ENCODE measurements around the gene HTR1D. TPM values are rescaled to one million over a fixed set of nuclear protein-coding genes. Genes with fewer than 3 reads are reported as not detected.
"Not testable (repeated sequence)": the region's sequence is repeated elsewhere in the genome, so short reads cannot be mapped to it uniquely, and the experiment has no call there.

The HTR1D gene
- total RNA-seq, 1 donor from 2014 or later, result not detected

DNA sequence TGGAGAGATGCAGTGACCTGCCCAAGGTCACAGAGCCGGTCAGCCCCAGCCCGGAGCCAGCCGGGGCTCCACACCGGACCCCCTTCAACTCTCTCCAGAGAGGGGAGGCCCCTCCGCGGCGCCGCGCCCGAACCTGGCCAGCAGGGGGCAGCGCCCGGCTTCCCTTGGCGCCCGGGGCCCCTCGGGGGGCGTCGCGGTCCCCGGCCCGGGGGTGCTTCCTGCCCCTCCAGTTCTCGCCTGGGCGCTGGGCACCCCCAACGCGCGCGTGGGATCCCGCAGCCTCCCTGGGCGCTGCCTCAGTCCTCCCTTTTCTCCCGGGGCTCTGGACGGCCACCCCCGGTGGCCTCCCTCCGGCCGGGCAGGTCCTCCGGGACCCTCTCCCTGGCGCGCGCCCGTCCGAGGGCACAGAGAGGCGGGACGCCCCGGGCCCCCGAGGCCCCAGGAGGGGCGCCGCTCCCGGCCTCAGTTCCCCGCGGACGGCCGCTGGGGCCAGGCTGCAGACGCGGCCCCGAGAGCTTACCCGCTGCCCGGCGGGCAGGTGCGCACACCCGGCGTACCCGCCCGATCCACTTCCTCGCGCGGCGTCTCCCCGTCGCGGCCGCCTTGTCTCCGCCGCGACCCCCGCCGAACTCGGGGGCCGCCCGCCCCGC is 406 bp downstream of the HTR1D start:
- no peak for DNase-seq (ENCODE audit: low spot score)

DNA sequence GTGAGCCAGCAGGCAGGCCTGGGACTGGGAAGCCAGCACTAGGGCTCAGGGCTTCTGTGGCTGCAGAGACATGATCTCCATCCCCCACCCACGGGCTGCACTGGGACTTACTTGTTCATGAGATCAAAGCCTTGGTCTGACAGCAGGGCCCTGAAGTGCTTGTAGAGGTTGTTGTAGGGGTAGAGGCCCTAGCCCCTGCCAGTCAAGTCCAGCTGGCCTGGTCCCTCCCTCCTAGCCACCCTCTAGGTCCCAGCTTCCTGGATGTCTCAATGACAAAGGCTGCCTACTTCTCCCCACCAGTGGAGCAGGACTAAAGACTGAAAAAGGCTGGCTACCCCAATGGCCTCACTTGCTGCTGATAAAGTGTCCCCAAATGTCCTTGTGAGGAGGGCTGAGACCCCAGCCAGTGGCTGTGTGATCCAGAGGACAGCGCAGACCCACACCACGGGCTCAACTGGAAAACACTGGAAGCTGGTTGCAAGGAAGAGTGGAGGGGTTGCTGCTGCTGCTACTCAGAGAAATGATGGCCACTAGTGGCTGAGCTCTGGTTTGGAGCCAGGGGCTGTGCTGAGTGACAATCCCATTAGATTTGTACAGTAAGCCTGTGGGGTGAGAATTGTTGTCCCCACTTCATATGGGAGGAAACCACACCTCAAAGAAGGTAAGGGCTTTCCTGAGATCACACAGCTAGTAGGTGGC is 1.4 kb downstream of the HTR1D start:
- DNase-seq (ENCODE audit: low spot score), result no peak

DNA sequence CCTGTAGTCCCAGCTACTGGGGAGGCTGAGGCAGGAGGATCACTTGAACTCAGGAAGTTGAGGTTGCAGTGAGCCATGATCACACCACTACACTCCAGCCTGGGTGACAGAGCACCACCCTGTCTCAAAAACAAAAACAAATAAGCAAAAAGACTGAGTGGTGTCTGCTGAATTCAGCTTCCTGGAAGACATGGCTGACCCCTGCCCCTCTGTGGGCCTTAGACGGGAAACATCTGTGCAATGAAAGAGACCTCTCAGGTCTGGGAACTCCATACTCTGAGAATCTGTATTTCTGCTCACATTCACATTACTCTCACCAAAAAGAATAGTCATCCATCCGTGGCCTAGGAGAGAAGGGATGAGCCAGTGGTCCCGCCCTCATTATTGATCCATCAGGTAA is 2.0 kb downstream of the HTR1D start:
- no peak for DNase-seq (ENCODE audit: low spot score)

GRCh38 chr1:23214640-23215039 is 2.7 kb downstream of the HTR1D start:
- no peak for DNase-seq (ENCODE audit: low spot score)

DNA sequence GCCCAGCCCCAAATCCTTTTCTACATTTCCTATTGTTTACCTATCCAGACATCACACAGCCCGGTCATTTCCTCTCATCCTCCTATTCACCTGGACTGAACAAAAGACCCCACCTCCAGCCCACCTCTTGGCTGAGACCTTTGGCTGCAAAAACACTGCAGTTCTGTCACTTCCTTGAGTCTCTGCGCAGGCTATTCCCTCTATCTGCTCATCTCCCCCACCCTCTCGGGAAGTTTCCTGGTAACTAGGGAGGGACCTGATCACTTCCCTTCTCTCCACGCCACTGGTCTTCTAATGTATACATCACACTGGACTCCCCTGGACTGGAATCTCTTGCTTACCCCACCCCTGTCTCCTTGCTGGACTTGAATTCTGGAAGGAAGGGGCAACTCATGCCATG is 5.3 kb downstream of the HTR1D start:
- no peak for DNase-seq (ENCODE audit: low spot score)

DNA sequence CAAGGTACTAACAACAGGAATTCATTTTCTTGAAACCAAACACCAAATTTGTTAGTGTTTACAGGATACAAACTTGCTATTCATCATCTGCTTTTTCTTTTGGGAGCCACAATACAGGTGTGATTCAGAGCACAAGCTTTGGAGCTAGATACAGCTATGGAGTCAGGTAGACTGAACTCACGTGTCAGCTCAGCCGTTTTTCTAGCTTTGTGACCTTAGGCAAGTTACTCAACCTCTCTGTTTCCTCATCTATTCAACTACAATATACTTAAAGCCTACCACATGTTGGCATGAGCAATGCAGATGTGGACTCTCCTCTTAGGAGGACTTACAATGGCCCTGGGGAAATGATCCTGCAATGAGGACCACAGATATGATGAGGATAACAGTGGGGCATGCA is 6.3 kb downstream of the HTR1D start:
- DNase-seq (ENCODE audit: low spot score), result no peak

- no peak for DNase-seq (ENCODE audit: low spot score)
Measured at GRCh38 chr1:23210351-23210785, 6.9 kb downstream of the HTR1D start.

DNA sequence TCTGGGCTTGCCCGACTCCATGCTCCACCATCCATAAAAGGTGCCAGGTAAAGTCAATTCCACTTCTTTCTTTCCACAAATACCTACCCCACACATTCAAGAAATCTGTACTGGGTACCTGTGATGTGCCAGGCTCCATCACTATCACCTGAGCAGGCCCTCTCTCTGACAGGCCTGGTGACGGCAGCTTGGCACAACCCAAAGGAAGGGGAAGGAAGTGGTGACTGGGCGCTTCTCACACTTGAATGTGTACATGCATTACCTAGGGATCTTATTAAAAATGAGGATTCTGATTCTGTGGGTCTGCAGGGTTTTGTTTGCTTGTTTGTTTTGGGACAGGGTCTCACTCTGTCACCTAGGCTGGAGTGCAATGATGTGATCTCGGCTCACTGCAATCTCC is 7.5 kb downstream of the HTR1D start:
- DNase-seq (ENCODE audit: low spot score), result no peak

DNA sequence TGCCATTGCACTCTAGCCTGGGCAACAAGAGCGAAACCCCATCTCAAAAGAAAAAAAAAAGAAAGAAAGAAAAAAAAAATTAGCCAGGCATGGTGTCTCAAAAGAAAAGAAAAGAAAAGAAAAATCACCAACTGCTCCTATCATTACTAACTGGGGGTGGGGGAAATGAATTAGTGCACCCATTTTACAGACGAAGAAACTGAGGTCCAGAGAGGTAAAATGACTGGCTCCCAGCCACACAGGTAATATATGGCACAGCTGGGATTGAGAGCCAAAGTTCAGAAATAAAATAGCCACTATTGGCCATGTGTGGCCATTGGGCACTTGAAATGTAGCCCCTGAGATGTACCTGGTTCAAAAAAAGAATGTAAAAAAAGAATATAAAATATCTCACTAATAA is 8.8 kb downstream of the HTR1D start:
- no peak for DNase-seq (ENCODE audit: low spot score)

DNA sequence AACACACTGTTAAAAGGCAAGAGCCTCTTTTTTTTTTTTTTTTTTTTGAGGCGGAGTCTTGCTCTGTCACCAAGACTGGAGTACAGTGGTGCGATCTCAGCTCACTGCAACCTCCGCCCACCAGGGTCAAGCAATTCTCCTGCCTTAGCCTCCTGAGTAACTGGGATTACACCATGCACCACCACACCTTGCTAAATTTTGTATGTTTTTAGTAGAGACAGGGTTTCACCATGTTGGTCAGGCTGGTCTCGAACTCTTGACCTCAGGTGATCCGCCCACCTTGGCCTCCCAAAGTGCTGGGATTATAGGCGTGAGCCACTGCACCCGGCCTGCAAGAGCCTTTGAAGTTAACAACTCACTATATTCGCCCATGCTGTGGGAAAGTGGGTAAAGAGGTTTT is 9.6 kb downstream of the HTR1D start:
- DNase-seq (ENCODE audit: low spot score), result not testable (repeated sequence)

GRCh38 chr1:23202263-23202749 is 15.0 kb downstream of the HTR1D start:
- DNase-seq (ENCODE audit: low spot score), result no peak

DNA sequence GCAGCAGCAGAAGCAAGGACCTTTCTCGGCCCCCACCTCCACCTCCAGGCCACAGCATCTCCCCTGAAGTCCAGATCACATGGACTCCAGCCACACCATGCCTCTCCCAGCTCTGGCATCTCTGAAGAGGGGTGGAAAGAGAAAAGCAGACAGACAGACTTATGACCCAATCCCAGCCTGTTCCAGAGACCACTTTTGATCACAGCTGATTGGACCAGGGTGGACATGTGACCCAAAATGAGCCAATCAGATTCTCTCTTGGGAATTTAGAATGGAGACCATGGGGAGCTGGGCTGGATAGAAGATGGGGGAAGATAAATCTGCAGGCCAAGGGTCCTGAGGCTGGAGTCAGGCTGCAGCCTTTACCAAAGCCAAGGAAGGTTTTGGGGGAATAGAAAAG is 16.4 kb downstream of the HTR1D start:
- DNase-seq (ENCODE audit: low spot score), result no peak

DNA sequence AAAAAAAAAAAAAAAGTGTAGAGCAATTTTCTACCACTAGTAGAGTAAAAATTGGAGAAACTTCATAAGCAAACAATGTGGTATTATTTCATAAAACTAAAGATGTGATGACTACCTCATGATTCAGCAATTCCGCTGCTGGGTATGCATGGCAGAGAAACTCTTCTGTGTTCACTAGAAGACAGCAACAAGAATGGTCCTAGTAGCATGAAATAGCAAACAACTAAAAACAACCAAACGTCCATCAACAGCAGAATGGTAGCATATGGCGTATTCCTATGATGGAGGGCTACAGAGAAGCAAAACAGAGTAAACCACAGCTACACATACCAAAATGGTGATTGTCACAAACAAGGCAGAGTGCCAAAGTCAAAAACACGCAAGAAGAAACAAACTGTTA is 18.9 kb downstream of the HTR1D start:
- no peak for DNase-seq (ENCODE audit: low spot score)

- no peak for DNase-seq (ENCODE audit: low spot score)
Measured at GRCh38 chr1:23196627-23197328, 20.5 kb downstream of the HTR1D start.

- no peak for DNase-seq (ENCODE audit: low spot score)
Measured at GRCh38 chr1:23194119-23194984, 22.9 kb downstream of the HTR1D start.

DNA sequence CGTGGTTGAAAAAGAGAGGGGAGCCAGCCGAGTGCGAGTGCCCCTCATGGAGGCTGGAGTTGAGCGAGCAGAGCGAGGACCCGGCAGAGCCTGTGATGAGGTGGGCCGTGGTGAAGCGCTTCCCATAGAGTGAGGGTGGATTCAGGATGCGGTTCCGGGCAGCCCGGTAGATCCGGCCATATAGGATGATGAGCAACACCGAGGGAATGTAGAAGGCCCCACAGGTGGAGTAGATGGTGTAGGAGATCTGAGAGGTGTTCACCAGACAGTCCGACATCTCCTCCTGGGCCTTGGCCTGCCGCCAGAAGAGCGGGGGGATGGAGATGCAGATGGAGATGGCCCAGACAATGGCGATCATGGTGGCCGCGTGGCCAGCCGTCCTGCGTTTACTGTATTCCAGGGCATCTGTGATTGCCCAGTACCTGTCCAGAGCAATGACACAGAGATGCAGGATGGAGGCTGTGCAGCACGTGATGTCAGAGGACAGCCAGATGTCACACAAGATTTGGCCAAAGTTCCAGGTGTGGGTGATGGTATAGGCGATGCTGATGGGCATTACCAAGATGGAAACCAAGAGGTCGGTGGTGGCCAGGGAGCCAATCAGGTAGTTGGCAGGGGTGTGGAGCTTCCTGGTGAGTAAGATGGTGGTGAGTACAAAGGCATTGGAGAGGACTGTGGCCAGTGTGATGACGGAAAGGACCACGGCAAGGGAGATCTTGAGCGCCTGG is 23.7 kb downstream of the HTR1D start:
- DNase-seq (ENCODE audit: low spot score), result no peak

GRCh38 chr1:23191199-23191598 is 26.1 kb downstream of the HTR1D start:
- no peak for DNase-seq (ENCODE audit: low spot score)

DNA sequence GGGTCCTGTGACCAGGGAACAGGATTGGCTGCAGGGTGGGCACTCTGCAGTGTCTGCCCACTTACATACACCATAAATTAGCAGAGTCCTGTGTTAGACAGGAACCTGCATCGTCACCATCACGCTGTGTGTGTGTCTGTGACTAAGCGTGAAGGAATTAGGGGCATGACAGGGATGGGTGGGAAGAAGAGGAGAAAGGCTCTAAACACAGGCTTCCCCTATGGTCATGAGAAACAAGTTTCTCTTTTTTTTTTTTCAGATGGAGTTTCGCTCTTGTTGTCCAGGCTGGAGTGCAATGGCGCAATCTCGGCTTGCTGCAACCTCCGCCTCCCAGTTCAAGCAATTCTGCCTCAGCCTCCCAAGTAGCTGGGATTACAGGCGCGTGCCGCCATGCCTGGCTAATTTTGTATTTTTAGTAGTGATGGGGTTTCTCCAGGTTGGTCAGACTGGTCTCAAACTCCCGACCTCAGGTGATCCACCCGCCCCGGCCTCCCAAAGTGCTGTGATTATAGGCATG is 28.3 kb downstream of the HTR1D start:
- not testable (repeated sequence) for DNase-seq (ENCODE audit: low spot score)

- no peak for DNase-seq (ENCODE audit: low spot score)
Measured at GRCh38 chr1:23188434-23188884, 28.8 kb downstream of the HTR1D start.

DNA sequence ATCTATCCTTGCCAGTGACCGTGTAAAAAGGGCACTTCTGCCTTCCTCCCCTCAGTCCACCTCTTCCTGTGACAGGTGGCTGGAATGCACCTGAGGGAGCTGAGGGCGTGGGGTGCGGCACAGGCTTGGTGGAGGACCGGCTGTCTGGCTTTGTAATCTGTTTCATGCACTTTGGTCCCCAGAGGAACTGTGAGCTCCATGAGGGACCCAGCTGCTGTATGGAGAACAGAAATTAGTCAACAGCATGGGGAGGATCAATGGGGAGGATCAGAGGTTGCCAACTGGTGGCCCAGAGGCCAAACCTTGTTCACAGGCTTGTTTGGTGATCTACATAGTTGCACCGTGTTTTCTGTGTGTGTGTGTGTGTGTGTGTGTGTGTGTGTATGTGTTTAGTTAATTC is 29.7 kb downstream of the HTR1D start:
- no peak for DNase-seq (ENCODE audit: low spot score)
